Osteocyte (in vitro differentiated cells): ENCODE data around the gene TAPBPL. TPM values are rescaled to one million over a fixed set of nuclear protein-coding genes. Genes with fewer than 3 reads are reported as not detected.

Experiments
- DNase-seq: peaks from one replicate; pipeline ENCODE4 v3.0.0; 2021; ENCODE audit warnings: mixed read lengths; ENCODE audit not compliant: unreplicated experiment; ENCODE audit errors: extremely low spot score
- H3K27ac Mint-ChIP-seq: one replicate; pipeline ENCODE4 v1.8.0; 2021; ENCODE audit warnings: mild to moderate bottlenecking, mixed read lengths; ENCODE audit not compliant: unreplicated experiment
- H3K27me3 Mint-ChIP-seq: one replicate; pipeline ENCODE4 v1.8.0; 2021; ENCODE audit warnings: mixed read lengths; ENCODE audit not compliant: unreplicated experiment
- H3K36me3 Mint-ChIP-seq: one replicate; pipeline ENCODE4 v1.8.0; 2021; ENCODE audit warnings: mixed read lengths; ENCODE audit not compliant: unreplicated experiment
- H3K4me1 Mint-ChIP-seq: one replicate; pipeline ENCODE4 v1.8.0; 2021; ENCODE audit warnings: mixed read lengths; ENCODE audit not compliant: unreplicated experiment
- H3K4me3 Mint-ChIP-seq: one replicate; pipeline ENCODE4 v1.8.0; 2021; ENCODE audit warnings: mild to moderate bottlenecking, moderate library complexity, mixed read lengths; ENCODE audit not compliant: unreplicated experiment
- H3K9me3 Mint-ChIP-seq: one replicate; pipeline ENCODE4 v1.8.0; 2021; ENCODE audit warnings: mixed read lengths; ENCODE audit not compliant: unreplicated experiment
- CTCF ChIP-seq: fragments of 200-600 bp; sonication (generic); IDR thresholded peaks from 2 replicates; pipeline ENCODE4 v1.5.0; 2021; ENCODE audit warnings: antibody characterized with exemption, mild to moderate bottlenecking, moderate library complexity
- total RNA-seq: library from RNA; stranded (reverse); gene quantifications from 2 replicates; pipeline ENCODE4 v1.2.1, GENCODE V29; 2021

Gene TAPBPL
- total RNA-seq, 1 donor from 2014 or later: 13.1 TPM

GRCh38 chr12:6468283-6468575, 16.4 kb downstream of the TAPBPL start:
- no peaks in the 10 kb centered on the region for H3K27me3 Mint-ChIP-seq
- no peak overlapping the region for H3K27ac Mint-ChIP-seq
- DNase-seq: no peak
- peaks cover 7% of the 10 kb centered on the region for H3K36me3 Mint-ChIP-seq
- H3K4me3 Mint-ChIP-seq: no peak overlapping the region
- peaks cover 29% of the 10 kb centered on the region for H3K4me1 Mint-ChIP-seq
- no peak for TF ChIP-seq CTCF
- no peaks in the 10 kb centered on the region for H3K9me3 Mint-ChIP-seq

- no peak overlapping the region for H3K27ac Mint-ChIP-seq
- no peaks in the 10 kb centered on the region for H3K9me3 Mint-ChIP-seq
- no peak for DNase-seq
- TF ChIP-seq CTCF: no peak
- peaks cover 29% of the 10 kb centered on the region for H3K4me1 Mint-ChIP-seq
- no peaks in the 10 kb centered on the region for H3K27me3 Mint-ChIP-seq
- H3K36me3 Mint-ChIP-seq: peaks cover 3% of the 10 kb centered on the region
- peak overlapping the region; percentile 5 for H3K4me3 Mint-ChIP-seq
Measured at GRCh38 chr12:6469092-6469491, 17.2 kb downstream of the TAPBPL start.

- H3K9me3 Mint-ChIP-seq: no peaks in the 10 kb centered on the region
- H3K4me1 Mint-ChIP-seq: peaks cover 31% of the 10 kb centered on the region
- H3K36me3 Mint-ChIP-seq: no peaks in the 10 kb centered on the region
- H3K27ac Mint-ChIP-seq: peak overlapping the region; percentile 54
- H3K4me3 Mint-ChIP-seq: peak overlapping the region; percentile 83
- H3K27me3 Mint-ChIP-seq: no peaks in the 10 kb centered on the region
- DNase-seq: no peak
- no peak for TF ChIP-seq CTCF
Measured at GRCh38 chr12:6469609-6470374, 17.9 kb downstream of the TAPBPL start.

DNA sequence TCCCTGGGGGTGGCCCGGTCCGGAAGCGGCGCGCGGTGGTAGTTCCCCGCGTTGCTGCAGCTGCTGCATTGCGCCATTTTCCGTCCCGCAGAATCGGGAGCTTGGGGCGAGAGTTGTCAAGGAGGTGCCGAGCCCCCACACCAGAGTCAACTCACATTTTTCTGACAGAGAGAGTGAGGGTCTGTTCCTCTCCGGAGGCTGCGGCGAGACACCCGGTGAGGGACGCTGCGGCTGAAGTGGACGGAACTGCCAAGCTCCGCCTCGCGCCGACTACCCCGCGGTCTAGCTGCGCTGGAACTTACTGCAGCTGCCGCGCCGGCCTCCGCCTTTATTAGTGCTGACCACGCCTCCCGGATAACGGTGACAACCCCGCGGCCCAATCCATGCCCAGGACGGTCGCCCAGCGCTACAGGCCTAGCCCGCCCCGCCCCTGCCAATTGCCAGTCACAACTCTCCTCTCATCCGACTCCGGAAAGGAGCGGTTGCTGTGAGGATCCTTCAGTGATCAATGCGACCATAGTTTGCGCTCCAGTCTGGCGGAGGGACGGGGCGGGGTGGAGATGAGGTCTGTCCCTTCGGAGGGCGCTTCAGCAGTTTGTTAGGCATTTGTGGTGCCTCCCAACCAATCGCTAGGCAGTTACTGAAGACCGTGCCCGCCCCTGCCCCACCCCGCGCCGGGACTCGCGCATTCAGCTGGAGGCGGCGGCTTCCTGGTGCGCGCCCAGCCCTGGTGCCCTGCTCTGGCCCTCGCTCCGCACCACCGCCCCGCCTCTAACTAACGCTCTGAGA, 18.7 kb downstream of the TAPBPL start, which contains the start of gene VAMP1:
Gene VAMP1, minus strand, starts transcription at position 303 of the 789 bp plus-strand sequence. Its CDS starts 146 bp downstream, at position 157.
- Mint-ChIP-seq H3K4me3 (peak within 1 kb of the TSS; percentile 83), H3K36me3 (no peaks in the 10 kb centered on the region), H3K9me3 (no peaks in the 10 kb centered on the region), H3K27me3 (no peaks in the 10 kb centered on the region), H3K4me1 (peaks cover 36% of the 10 kb centered on the region), H3K27ac (peak within 1 kb of the TSS; percentile 94)
- peak; percentile 98 for DNase-seq
- peak; percentile 12 for TF ChIP-seq CTCF

GRCh38 chr12:6471989-6472360, 20.1 kb downstream of the TAPBPL start:
- Mint-ChIP-seq H3K27me3 (no peaks in the 10 kb centered on the region), H3K9me3 (no peaks in the 10 kb centered on the region), H3K27ac (no peak overlapping the region), H3K4me1 (peaks cover 50% of the 10 kb centered on the region), H3K36me3 (no peaks in the 10 kb centered on the region), H3K4me3 (no peak overlapping the region)
- DNase-seq: no peak
- no peak for TF ChIP-seq CTCF
